KMS-11 (cell line): Measurements from ENCODE around the gene PROX2.

Experiments
- H2AFZ ChIP-seq: fragments of 200-600 bp; sonication (generic); 2 replicates; pipeline ENCODE4 v1.6.1; 2016; ENCODE audit warnings: antibody characterized with exemption, mixed run types, low read depth
- H3K27ac ChIP-seq: fragments of 200-600 bp; sonication (generic); 2 replicates; pipeline ENCODE4 v1.6.1; 2016; ENCODE audit warnings: mild to moderate bottlenecking, mixed run types
- H3K27me3 ChIP-seq: fragments of 200-600 bp; sonication (generic); 2 replicates; pipeline ENCODE4 v1.6.1; 2017; ENCODE audit warnings: mild to moderate bottlenecking, low read depth, mixed run types, moderate library complexity; ENCODE audit not compliant: insufficient read depth
- H3K36me3 ChIP-seq: fragments of 200-600 bp; sonication (generic); 2 replicates; pipeline ENCODE4 v1.6.1; 2017; ENCODE audit warnings: mild to moderate bottlenecking, mixed run types; ENCODE audit not compliant: insufficient read depth
- H3K4me1 ChIP-seq: fragments of 200-600 bp; sonication (generic); 2 replicates; pipeline ENCODE4 v1.6.1; 2016; ENCODE audit warnings: mild to moderate bottlenecking, low read depth, mixed run types; ENCODE audit not compliant: poor library complexity, severe bottlenecking
- H3K4me2 ChIP-seq: fragments of 200-600 bp; sonication (generic); 2 replicates; pipeline ENCODE4 v1.7.0; 2016; ENCODE audit warnings: mild to moderate bottlenecking, mixed run types
- H3K4me3 ChIP-seq: fragments of 200-600 bp; sonication (generic); IDR thresholded peaks from 2 replicates; pipeline ENCODE4 v1.6.1; 2017; ENCODE audit warnings: low read depth, low read length, mixed read lengths; ENCODE audit not compliant: insufficient read depth
- H3K79me2 ChIP-seq: fragments of 200-600 bp; sonication (generic); 2 replicates; pipeline ENCODE4 v1.6.1; 2016; ENCODE audit warnings: low read depth, mixed run types; ENCODE audit not compliant: insufficient read depth
- H3K9ac ChIP-seq: fragments of 200-600 bp; sonication (generic); 2 replicates; pipeline ENCODE4 v1.6.1; 2016; ENCODE audit warnings: mild to moderate bottlenecking, mixed run types
- H4K20me1 ChIP-seq: fragments of 200-600 bp; sonication (generic); 2 replicates; pipeline ENCODE4 v1.6.1; 2016; ENCODE audit warnings: mild to moderate bottlenecking, mixed run types; ENCODE audit not compliant: insufficient read depth
- CTCF ChIP-seq: fragments of 200-600 bp; sonication (generic); conservative IDR thresholded peaks from 2 replicates; pipeline ENCODE4 v1.6.1; 2017; ENCODE audit warnings: low read depth, mild to moderate bottlenecking, antibody characterized with exemption, low read length, moderate library complexity, mixed read lengths

Gene PROX2

GRCh38 chr14:74909501-74909900, 33.6 kb upstream of the PROX2 start:
- TF ChIP-seq CTCF = no peak
- Histone ChIP-seq H3K4me2 (no peak overlapping the region), H3K4me1 (no peaks in the 10 kb centered on the region), H3K4me3 (no peak overlapping the region), H3K36me3 (no peaks in the 10 kb centered on the region), H2AFZ (no peak overlapping the region), H3K9ac (no peak overlapping the region), H3K27ac (no peak overlapping the region), H3K79me2 (no peaks in the 10 kb centered on the region), H4K20me1 (no peaks in the 10 kb centered on the region), H3K27me3 (no peaks in the 10 kb centered on the region)

- no peaks in the 10 kb centered on the region for H3K36me3 ChIP-seq
- no peaks in the 10 kb centered on the region for H3K4me1 ChIP-seq
- H3K4me3 ChIP-seq = no peak overlapping the region
- H3K4me2 ChIP-seq = no peak overlapping the region
- no peaks in the 10 kb centered on the region for H3K79me2 ChIP-seq
- no peak overlapping the region for H3K27ac ChIP-seq
- no peak for TF ChIP-seq CTCF
- H2AFZ ChIP-seq = no peak overlapping the region
- H3K27me3 ChIP-seq = no peaks in the 10 kb centered on the region
- no peak overlapping the region for H3K9ac ChIP-seq
- no peaks in the 10 kb centered on the region for H4K20me1 ChIP-seq
These were observed 33.0 kb upstream of the PROX2 start for GRCh38 chr14:74908861-74909341.

GRCh38 chr14:74907744-74908143, 31.8 kb upstream of the PROX2 start:
- no peaks in the 10 kb centered on the region for H3K36me3 ChIP-seq
- no peak overlapping the region for H2AFZ ChIP-seq
- H3K79me2 ChIP-seq = no peaks in the 10 kb centered on the region
- H3K4me1 ChIP-seq = no peaks in the 10 kb centered on the region
- H4K20me1 ChIP-seq = no peaks in the 10 kb centered on the region
- H3K9ac ChIP-seq = no peak overlapping the region
- no peak for TF ChIP-seq CTCF
- H3K4me2 ChIP-seq = no peak overlapping the region
- no peaks in the 10 kb centered on the region for H3K27me3 ChIP-seq
- H3K4me3 ChIP-seq = no peak overlapping the region
- no peak overlapping the region for H3K27ac ChIP-seq

GRCh38 chr14:74906925-74907521, 31.1 kb upstream of the PROX2 start:
- Histone ChIP-seq H3K4me2 (no peak overlapping the region), H3K79me2 (no peaks in the 10 kb centered on the region), H3K4me1 (no peaks in the 10 kb centered on the region), H4K20me1 (no peaks in the 10 kb centered on the region), H3K27ac (no peak overlapping the region), H3K27me3 (no peaks in the 10 kb centered on the region), H3K36me3 (no peaks in the 10 kb centered on the region), H3K9ac (no peak overlapping the region), H3K4me3 (no peak overlapping the region), H2AFZ (no peak overlapping the region)
- peak; percentile 35 for TF ChIP-seq CTCF
